Activated CD8-positive, alpha-beta T cell treated with anti-CD3 and anti-CD28 coated beads, Interleukin-2, amount 10 ng/mL, durations not matched to agents 7 days and 5 days (primary cell): Measurements from ENCODE around the gene KBTBD13. TPM values are rescaled to one million over a fixed set of nuclear protein-coding genes. Genes with fewer than 3 reads are reported as not detected.
"Not testable (repeated sequence)": the region's sequence is repeated elsewhere in the genome, so short reads cannot be mapped to it uniquely, and the experiment has no call there.

Experiments used
- ATAC-seq: fragments of 150-1000 bp; cut with Tn5 transposase; one replicate; pipeline ENCODE4 v1.10.0; 2021; ENCODE audit warnings: moderate library complexity
- CTCF ChIA-PET: fragments of 350-600 bp; sonication (Branson Sonifier 250); formaldehyde crosslinking; loops from one replicate; lab custom pipeline; 2021; ENCODE audit warnings: antibody characterized with exemption; lab: Charles Lee
- POLR2A ChIA-PET: fragments of 350-600 bp; sonication (Branson Sonifier 250); formaldehyde crosslinking; loops from one replicate; lab custom pipeline; 2021; ENCODE audit warnings: antibody characterized with exemption; lab: Charles Lee
- DNase-seq: peaks from one replicate; pipeline ENCODE4 v3.0.0-alpha.2; 2020
- H3K27ac Mint-ChIP-seq: one replicate; pipeline ENCODE4 v1.8.0; 2021; ENCODE audit warnings: mild to moderate bottlenecking, mixed read lengths
- H3K27me3 Mint-ChIP-seq: one replicate; pipeline ENCODE4 v1.8.0; 2021; ENCODE audit warnings: low read depth, mixed read lengths
- H3K36me3 Mint-ChIP-seq: one replicate; pipeline ENCODE4 v1.8.0; 2021; ENCODE audit warnings: low read depth, mixed read lengths
- H3K4me1 Mint-ChIP-seq: one replicate; pipeline ENCODE4 v1.8.0; 2021; ENCODE audit warnings: low read depth, mixed read lengths
- H3K4me3 Mint-ChIP-seq: one replicate; pipeline ENCODE4 v1.8.0; 2021; ENCODE audit warnings: mild to moderate bottlenecking, mixed read lengths
- H3K9me3 Mint-ChIP-seq: one replicate; pipeline ENCODE4 v1.8.0; 2022; ENCODE audit warnings: mixed read lengths; ENCODE audit not compliant: insufficient read depth
- total RNA-seq, 2 experiments: library from RNA; stranded (reverse); gene quantifications; one replicate each; pipeline ENCODE4 v1.2.3, GENCODE V29; 2021

Gene KBTBD13
- total RNA-seq, 2 experiments from 2014 or later: not detected

DNA sequence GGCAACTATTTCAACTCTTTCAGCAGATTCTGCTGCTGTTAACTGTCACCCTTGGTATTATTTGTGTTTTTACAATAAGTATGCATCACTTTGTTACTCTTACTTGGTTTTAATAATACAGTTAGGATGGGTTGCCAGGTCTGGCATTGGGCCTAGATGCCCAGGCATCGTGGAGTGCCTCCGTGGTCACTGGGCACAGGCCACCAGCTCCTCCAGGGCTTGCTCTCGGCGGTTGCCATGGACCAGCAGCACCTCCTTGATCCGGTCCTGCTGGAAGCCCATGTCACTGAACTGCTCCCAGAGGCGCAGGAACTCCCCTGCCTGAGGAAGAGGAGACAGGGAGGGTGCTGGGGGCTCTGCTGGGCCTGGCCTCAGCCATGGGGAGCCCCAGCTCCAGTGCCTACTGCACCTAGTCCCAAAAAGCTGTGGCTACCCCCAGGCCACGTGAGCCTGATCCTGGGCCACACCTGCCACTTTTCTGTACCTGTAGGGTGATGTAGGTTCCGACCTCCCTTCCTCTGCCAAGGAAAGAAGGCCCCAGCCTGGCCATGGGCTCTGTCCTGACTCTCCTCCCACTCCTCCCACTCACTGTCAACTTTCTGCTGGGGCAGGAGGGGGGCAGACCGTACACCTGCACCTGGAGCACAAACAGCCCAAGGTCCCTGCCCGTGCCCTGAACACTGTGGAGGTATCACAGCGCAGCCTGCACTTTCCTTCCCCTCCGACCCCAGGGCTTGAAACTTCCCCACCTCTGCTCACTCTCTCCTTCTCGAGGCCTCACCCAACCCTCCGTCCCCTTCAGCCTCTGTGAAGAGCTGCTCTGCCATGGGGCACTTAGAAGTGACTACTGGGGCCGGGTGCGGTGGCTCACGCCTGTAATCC is 16.6 kb downstream of the KBTBD13 start:
- CTCF ChIA-PET: no interaction called here
- Mint-ChIP-seq H3K4me3 (no peak overlapping the region), H3K36me3 (peaks cover 2% of the 10 kb centered on the region), H3K9me3 (no peaks in the 10 kb centered on the region), H3K27me3 (no peaks in the 10 kb centered on the region), H3K27ac (no peak overlapping the region), H3K4me1 (no peaks in the 10 kb centered on the region)
- no peak for DNase-seq
- POLR2A ChIA-PET: interaction anchor here (1.0 kb wide), 1 partner anchor 19 kb away, joined by 3 read pairs; no protein-coding TSS in a partner anchor
- no peak for ATAC-seq

DNA sequence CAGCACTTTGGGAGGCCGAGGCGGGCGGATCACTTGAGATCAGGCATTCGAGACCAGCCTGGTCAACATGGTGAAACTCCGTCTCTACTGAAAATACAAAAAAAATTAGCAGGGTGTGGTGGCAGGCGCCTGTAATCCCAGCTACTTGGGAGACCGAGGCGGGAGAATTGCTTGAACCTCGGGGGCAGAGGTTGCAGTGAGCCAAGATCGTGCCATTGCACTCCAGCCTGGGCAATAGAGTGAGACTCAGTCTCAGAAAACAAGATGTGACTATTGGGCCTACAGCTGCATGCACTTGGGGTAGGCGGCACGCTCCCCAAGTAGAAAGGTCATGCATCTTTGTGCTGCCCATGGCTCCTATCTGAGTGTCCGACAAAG is 17.2 kb downstream of the KBTBD13 start:
- POLR2A ChIA-PET: interaction anchor here (1.0 kb wide), 1 partner anchor 19 kb away, joined by 3 read pairs; no protein-coding TSS in a partner anchor
- H3K4me1 Mint-ChIP-seq, H3K36me3 Mint-ChIP-seq, H3K27me3 Mint-ChIP-seq, DNase-seq, H3K4me3 Mint-ChIP-seq, H3K9me3 Mint-ChIP-seq, ATAC-seq, H3K27ac Mint-ChIP-seq, CTCF ChIA-PET: not testable (repeated sequence)

DNA sequence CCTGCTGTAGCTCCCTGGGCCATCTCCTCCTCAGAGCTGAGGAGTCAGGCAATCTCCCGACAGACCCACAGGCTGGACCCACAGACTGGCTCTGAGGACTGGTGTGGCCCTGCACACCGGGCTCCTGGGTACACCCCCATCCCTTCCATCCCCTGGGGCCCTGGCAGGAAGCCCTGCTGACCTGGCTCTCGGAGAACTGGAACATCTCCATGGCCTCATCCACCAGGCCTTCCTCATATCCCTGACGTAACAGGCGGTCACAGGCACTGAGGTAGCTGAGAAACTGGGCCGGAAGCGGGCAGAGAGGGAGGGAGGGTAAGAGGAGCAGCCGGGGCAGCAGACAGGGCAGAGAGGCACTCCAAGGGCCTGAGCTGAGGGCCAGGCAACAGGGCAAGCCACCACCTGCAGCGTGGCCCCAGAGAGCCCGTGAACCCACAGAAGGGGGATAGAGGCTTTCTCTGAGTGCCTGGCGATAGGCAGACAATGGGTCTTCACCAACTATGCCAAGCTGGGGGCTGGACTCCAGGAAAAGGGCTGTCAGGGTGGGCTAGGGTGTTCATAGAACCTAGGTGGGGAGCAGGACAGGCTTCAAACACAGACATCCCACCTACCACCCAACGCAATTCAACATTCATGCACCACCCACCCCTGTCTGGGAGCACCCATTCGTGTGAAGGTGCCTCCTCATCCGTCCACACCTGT is 17.9 kb downstream of the KBTBD13 start:
- ATAC-seq: no peak
- H3K4me1 Mint-ChIP-seq: no peaks in the 10 kb centered on the region
- peaks cover 8% of the 10 kb centered on the region for H3K36me3 Mint-ChIP-seq
- peak overlapping the region; percentile 19 for H3K27ac Mint-ChIP-seq
- H3K9me3 Mint-ChIP-seq: no peaks in the 10 kb centered on the region
- no peak for DNase-seq
- ChIA-PET CTCF (no interaction called here), POLR2A (no interaction called here)
- no peak overlapping the region for H3K4me3 Mint-ChIP-seq
- no peaks in the 10 kb centered on the region for H3K27me3 Mint-ChIP-seq

DNA sequence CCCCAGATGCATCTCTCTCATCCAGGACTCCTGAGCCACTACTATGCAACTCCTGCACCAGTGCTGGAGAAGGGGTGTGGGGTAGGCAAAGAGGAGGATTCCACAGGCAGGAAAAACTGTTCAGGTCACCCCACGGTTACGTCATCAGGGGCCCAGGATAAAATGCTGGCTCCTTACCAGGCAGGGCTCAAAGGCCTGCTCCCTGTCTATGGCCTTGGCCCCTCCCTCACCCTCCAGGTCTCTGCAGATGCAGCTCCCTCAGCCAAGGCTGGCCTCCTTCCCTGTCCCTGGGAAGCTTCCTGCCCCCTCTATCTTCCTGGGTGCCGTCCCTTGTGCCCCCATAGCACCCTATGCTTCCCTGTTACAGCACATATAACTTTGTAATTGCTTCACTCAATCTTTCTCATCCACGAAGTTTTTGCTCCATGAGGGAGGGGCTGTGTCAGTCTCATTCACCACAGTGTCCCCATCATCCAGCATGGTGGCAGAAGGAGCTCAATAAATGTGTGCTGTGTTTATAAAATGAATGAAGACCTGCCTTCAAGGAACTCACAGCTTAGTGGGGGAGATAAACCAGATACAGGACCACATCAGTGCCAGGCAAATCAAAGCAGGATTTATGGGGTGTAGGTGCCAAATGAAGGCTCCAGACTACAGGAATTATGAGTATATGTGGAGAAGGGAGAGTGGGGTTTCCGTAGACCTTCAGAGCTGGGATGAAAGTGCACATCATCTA is 18.6 kb downstream of the KBTBD13 start:
- Mint-ChIP-seq H3K27me3 (no peaks in the 10 kb centered on the region), H3K4me1 (no peaks in the 10 kb centered on the region), H3K9me3 (no peaks in the 10 kb centered on the region), H3K27ac (no peak overlapping the region), H3K36me3 (peaks cover 8% of the 10 kb centered on the region), H3K4me3 (no peak overlapping the region)
- ATAC-seq (no peak), DNase-seq (no peak)
- ChIA-PET POLR2A (no interaction called here), CTCF (interaction anchor here (1.5 kb wide), 1 partner anchor 9 kb away, joined by 3 read pairs; no protein-coding TSS in a partner anchor)

DNA sequence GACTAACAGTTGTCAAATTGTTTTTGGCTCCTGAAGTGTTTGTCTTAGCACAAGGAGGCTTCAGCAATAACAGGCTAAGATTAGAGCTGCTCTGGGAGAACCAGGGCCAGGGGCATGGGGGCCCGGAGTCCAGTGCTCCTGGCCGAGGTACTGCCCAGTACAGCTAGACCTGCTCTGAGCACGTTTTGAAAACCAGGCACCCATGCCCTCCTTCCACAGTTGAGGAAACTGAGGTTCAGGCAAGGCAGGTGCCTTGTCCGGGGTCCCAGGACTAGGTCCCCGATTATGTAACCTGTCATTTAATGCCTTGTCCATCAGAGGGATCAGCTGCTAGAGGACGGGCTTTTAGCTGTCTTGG is 19.2 kb downstream of the KBTBD13 start:
- CTCF ChIA-PET: interaction anchor here (1.5 kb wide), 1 partner anchor 9 kb away, joined by 3 read pairs; no protein-coding TSS in a partner anchor
- Mint-ChIP-seq H3K36me3 (peaks cover 8% of the 10 kb centered on the region), H3K4me1 (no peaks in the 10 kb centered on the region), H3K9me3 (no peaks in the 10 kb centered on the region), H3K27me3 (no peaks in the 10 kb centered on the region), H3K4me3 (no peak overlapping the region), H3K27ac (no peak overlapping the region)
- DNase-seq (no peak), ATAC-seq (no peak)
- POLR2A ChIA-PET: no interaction called here

DNA sequence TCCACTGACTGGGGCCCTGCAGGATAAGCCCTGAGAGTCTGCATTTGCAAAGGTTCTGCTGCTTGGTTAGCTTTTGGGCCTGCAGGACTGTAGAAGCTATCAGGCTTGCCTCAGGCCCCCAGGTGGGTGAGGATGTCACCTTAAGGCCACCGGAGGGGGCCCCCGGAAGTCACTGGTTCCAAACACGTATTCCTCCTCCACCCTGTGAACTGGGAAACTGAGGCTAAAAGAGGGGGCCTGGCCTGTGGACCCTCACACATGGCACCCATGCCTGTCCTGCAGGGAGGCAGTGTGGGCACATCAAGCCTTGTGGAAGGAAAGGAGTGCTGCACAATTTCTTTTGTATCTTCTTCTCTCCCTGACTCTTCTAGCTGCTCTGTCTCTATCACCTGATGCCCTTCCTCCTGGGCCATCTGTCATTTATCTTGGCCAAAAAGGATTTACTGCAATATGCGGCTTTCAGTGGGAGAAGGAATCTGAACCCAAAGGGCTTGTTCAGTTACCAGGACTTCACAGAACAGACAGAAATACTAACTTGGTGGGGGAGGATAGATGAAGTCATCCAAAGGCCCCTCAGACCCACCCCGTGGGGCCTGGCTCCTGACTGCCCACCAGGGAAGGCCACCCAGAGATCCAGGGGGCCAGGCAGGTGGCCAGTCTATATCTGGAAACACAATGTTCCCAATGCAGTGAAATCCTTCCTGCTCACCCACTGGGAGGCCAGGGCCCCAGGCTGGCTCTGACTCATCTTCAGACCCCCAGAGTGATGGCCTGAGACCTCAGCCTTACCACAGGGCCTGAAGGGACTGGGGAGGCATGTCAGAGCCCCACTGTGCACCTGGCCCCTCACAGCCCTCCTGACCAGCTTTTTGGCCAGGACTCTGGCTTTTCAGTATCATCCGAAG is 20.2 kb downstream of the KBTBD13 start:
- H3K9me3 Mint-ChIP-seq: no peaks in the 10 kb centered on the region

DNA sequence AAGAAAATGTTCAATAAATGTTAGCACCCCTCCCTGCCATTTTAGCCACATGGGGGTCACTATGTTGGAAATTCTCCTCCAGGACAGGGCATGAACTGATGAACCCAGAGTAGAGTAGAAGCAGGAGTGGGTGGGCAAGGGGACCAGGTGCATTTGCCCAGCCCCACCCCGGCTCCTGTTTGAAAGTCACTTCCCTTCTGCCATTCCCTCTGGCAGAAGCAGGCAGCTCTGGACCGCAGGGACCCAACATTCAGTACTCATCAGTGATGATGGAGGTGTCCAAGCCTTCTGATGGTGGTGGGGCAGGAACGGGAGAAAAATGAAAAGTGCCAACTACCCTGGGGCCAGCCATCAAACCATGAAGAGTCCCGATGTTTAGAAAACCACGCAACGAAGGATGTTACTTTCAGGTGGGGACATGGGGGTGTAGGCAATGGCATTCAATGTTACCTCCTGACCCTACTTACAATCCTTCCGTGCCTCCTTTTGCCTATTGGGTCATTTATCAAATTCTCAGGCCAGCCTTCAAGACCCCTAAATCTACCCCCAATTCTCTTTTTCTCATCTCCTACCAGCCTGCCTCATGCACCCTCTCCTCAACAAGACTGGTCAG is 21.2 kb downstream of the KBTBD13 start:
- Mint-ChIP-seq H3K4me3 (no peak overlapping the region), H3K27me3 (no peaks in the 10 kb centered on the region), H3K27ac (no peak overlapping the region), H3K9me3 (no peaks in the 10 kb centered on the region), H3K4me1 (no peaks in the 10 kb centered on the region), H3K36me3 (peaks cover 10% of the 10 kb centered on the region)
- ATAC-seq (no peak), DNase-seq (no peak)
- POLR2A ChIA-PET: no interaction called here
- CTCF ChIA-PET: no interaction called here

More for the DNA sequence above, 20.2 kb downstream of the KBTBD13 start:
- no peak overlapping the region for H3K4me3 Mint-ChIP-seq
- ATAC-seq: no peak
- no peak overlapping the region for H3K27ac Mint-ChIP-seq
- DNase-seq: no peak
- ChIA-PET POLR2A (no interaction called here), CTCF (interaction anchor here (1.5 kb wide), 1 partner anchor 10 kb away, joined by 3 read pairs; no protein-coding TSS in a partner anchor)
- no peaks in the 10 kb centered on the region for H3K4me1 Mint-ChIP-seq
- peaks cover 9% of the 10 kb centered on the region for H3K36me3 Mint-ChIP-seq
- H3K27me3 Mint-ChIP-seq: no peaks in the 10 kb centered on the region

DNA sequence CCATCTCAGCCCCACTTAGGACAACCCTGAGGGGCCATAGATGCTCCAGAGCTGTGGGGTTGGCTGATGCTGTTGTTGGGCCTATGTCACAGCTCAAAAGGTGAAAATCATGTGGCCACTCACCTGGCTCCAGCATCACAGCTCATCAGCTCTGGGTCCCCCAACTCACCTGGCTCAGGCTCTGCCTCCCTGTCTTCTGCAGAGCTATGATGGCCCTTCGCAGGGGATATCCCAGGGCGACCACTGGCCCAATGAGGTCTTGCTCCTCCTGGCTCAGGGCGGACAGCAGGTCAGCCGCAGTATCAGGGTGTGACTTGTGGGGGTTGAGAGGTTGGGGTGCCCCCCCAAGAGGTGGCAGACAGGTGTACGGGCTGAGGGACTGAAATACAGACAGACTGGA is 22.8 kb downstream of the KBTBD13 start:
- no peak for ATAC-seq
- POLR2A ChIA-PET: no interaction called here
- H3K4me3 Mint-ChIP-seq: no peak overlapping the region
- H3K4me1 Mint-ChIP-seq: no peaks in the 10 kb centered on the region
- CTCF ChIA-PET: interaction anchor here (1.7 kb wide), 1 partner anchor 44 kb away, joined by 6 read pairs; no protein-coding TSS in a partner anchor
- peaks cover 10% of the 10 kb centered on the region for H3K36me3 Mint-ChIP-seq
- no peaks in the 10 kb centered on the region for H3K27me3 Mint-ChIP-seq
- no peak for DNase-seq
- H3K27ac Mint-ChIP-seq: no peak overlapping the region
- no peaks in the 10 kb centered on the region for H3K9me3 Mint-ChIP-seq

DNA sequence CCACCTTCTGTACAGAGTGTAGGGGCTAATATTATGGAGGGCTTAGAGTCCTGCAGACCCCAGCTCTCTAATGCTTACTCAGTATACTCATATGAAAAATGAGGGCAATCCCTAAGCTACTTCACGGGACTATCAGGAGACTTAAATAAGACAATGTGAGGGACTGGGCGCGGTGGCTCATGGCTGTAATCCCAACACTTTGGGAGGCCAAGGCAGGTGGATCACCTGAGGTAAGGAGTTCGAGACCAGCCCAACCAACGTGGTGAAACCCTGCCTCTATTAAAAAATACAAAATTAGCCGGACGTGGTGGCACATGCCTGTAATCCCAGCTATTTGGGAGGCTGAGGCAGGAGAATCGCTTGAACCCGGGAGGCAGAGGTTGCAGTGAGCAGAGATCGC is 23.3 kb downstream of the KBTBD13 start:
- H3K9me3 Mint-ChIP-seq, H3K4me3 Mint-ChIP-seq, H3K36me3 Mint-ChIP-seq, ATAC-seq, H3K27me3 Mint-ChIP-seq, H3K4me1 Mint-ChIP-seq, POLR2A ChIA-PET, DNase-seq, H3K27ac Mint-ChIP-seq: not testable (repeated sequence)
- CTCF ChIA-PET: interaction anchor here (1.7 kb wide), 1 partner anchor 44 kb away, joined by 6 read pairs; no protein-coding TSS in a partner anchor

DNA sequence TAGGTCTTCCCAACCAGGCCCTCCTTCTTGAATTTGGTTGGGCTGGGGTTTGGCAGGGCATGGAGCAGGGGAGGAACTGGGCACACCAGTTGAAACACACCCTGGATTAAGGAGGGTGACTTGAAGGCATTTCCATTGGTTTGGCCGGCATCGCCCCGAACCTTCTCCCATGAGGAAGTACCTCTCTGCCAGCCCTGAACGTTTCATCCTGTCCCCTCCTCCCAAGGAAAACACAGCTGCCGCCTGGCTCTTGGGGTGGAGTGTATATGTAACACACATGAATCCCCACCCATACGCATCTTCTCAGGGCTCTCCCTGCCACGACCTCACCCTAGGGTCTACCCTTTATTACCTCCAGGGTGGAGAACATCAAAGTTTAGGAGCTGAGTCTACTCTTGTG is 23.9 kb downstream of the KBTBD13 start:
- H3K36me3 Mint-ChIP-seq: peaks cover 12% of the 10 kb centered on the region
- no peak overlapping the region for H3K4me3 Mint-ChIP-seq
- ATAC-seq: no peak
- POLR2A ChIA-PET: no interaction called here
- DNase-seq: no peak
- H3K27ac Mint-ChIP-seq: no peak overlapping the region
- H3K27me3 Mint-ChIP-seq: no peaks in the 10 kb centered on the region
- no peaks in the 10 kb centered on the region for H3K4me1 Mint-ChIP-seq
- CTCF ChIA-PET: interaction anchor here (1.5 to 1.8 kb wide), 3 partner anchors 45 to 66 kb away, joined by 6 to 8 read pairs (median 6); no protein-coding TSS in a partner anchor
- H3K9me3 Mint-ChIP-seq: no peaks in the 10 kb centered on the region
